SU-DHL-6 (cell line): ENCODE data around the gene ZSCAN21.

Experiments used
- H2AFZ ChIP-seq: fragments of 200-600 bp; sonication (generic); 2 replicates; pipeline ENCODE4 v1.6.1; 2014; ENCODE audit warnings: low read depth, mild to moderate bottlenecking, moderate library complexity, mixed read lengths, antibody characterized with exemption, low read length; ENCODE audit not compliant: severe bottlenecking
- H3F3A ChIP-seq: fragments of 200-600 bp; shearing (Covaris generic); 2 replicates; pipeline ENCODE4 v1.6.0; 2016; ENCODE audit warnings: antibody characterized with exemption, mild to moderate bottlenecking; ENCODE audit not compliant: insufficient read depth
- H3K27ac ChIP-seq: fragments of 200-600 bp; sonication (generic); 2 replicates; pipeline ENCODE4 v1.5.1; 2016; ENCODE audit warnings: low read depth, mild to moderate bottlenecking, low read length, moderate library complexity, mixed read lengths
- H3K27me3 ChIP-seq: fragments of 200-600 bp; sonication (generic), shearing (Covaris generic); 2 replicates; pipeline ENCODE4 v1.6.0; 2014; ENCODE audit warnings: mild to moderate bottlenecking, low read length
- H3K36me3 ChIP-seq: fragments of 200-600 bp; sonication (generic); 2 replicates; pipeline ENCODE4 v1.6.1; 2014; ENCODE audit warnings: mild to moderate bottlenecking, low read length, mixed read lengths
- H3K4me2 ChIP-seq: fragments of 300-600, 200-600 bp; shearing (Covaris generic), sonication (generic); 2 replicates; pipeline ENCODE4 v1.6.0; 2014; ENCODE audit warnings: low read length, low read depth, mild to moderate bottlenecking; ENCODE audit not compliant: poor library complexity, severe bottlenecking
- H3K4me3 ChIP-seq: fragments of 200-600 bp; sonication (generic); 2 replicates; pipeline ENCODE4 v1.5.1; 2014; ENCODE audit warnings: antibody characterized with exemption, low read length, mild to moderate bottlenecking, mixed read lengths; ENCODE audit not compliant: insufficient read depth, poor library complexity, severe bottlenecking
- H3K79me2 ChIP-seq: fragments of 200-600 bp; sonication (generic); 2 replicates; pipeline ENCODE4 v1.6.1; 2014; ENCODE audit warnings: mild to moderate bottlenecking, low read length, moderate library complexity; ENCODE audit not compliant: insufficient read depth
- H3K9ac ChIP-seq: fragments of 200-600 bp; sonication (generic); 2 replicates; pipeline ENCODE4 v1.7.0; 2014; ENCODE audit warnings: mild to moderate bottlenecking, low read length
- H3K9me2 ChIP-seq: fragments of 200-600 bp; sonication (generic); replicated peaks from 2 replicates; pipeline ENCODE4 v1.6.1; 2014; ENCODE audit warnings: low read length; ENCODE audit not compliant: insufficient read depth
- H3K9me3 ChIP-seq: fragments of 200-600 bp; sonication (generic); 2 replicates; pipeline ENCODE4 v1.6.1; 2014; ENCODE audit warnings: low read length, mixed read lengths; ENCODE audit not compliant: insufficient read depth
- H4K20me1 ChIP-seq: fragments of 200-600 bp; sonication (generic); 2 replicates; pipeline ENCODE4 v1.6.1; 2014; ENCODE audit warnings: low read depth, mild to moderate bottlenecking, antibody characterized with exemption, low read length, moderate library complexity, mixed read lengths
- CTCF ChIP-seq: fragments of 200-600 bp; sonication (generic); IDR thresholded peaks from one replicate; pipeline ENCODE4 v1.5.1; 2017; ENCODE audit warnings: antibody characterized with exemption, mild to moderate bottlenecking, low read length, moderate library complexity; ENCODE audit not compliant: insufficient read depth, poor library complexity, severe bottlenecking
- EZH2phosphoT487 ChIP-seq: fragments of 200-600 bp; sonication (generic), shearing (Covaris generic); conservative IDR thresholded peaks from 2 replicates; pipeline ENCODE4 v1.6.1; 2018; ENCODE audit warnings: mild to moderate bottlenecking, antibody characterized with exemption, low read length, moderate library complexity, mixed read lengths

Gene ZSCAN21

GRCh38 chr7:100035876-100036275 lies 13.7 kb upstream of the ZSCAN21 start:
- H3K9me3 ChIP-seq = no peaks in the 10 kb centered on the region
- no peaks in the 10 kb centered on the region for H3K79me2 ChIP-seq
- H3K27ac ChIP-seq = no peak overlapping the region
- H3K4me2 ChIP-seq = no peak overlapping the region
- TF ChIP-seq CTCF = no peak
- no peaks in the 10 kb centered on the region for H3K9me2 ChIP-seq
- no peak overlapping the region for H2AFZ ChIP-seq
- H3K36me3 ChIP-seq = no peaks in the 10 kb centered on the region; the same call in 1 of the 2 replicates
- no peak overlapping the region for H3K4me3 ChIP-seq
- no peaks in the 10 kb centered on the region for H4K20me1 ChIP-seq
- peaks cover 3% of the 10 kb centered on the region; the same call in 1 of the 2 replicates for H3F3A ChIP-seq
- no peaks in the 10 kb centered on the region for H3K27me3 ChIP-seq
- H3K9ac ChIP-seq = no peak overlapping the region

- no peaks in the 10 kb centered on the region for H3K27me3 ChIP-seq
- no peak overlapping the region for H3K4me2 ChIP-seq
- no peaks in the 10 kb centered on the region for H3K9me3 ChIP-seq
- H2AFZ ChIP-seq = no peak overlapping the region
- no peaks in the 10 kb centered on the region; the same call in 1 of the 2 replicates for H3K36me3 ChIP-seq
- no peak overlapping the region for H3K27ac ChIP-seq
- H3K9me2 ChIP-seq = no peaks in the 10 kb centered on the region
- H3K9ac ChIP-seq = no peak overlapping the region
- no peak overlapping the region for H3K4me3 ChIP-seq
- TF ChIP-seq CTCF (no peak), EZH2phosphoT487 (no peak)
- no peaks in the 10 kb centered on the region for H4K20me1 ChIP-seq
- peaks cover 12% of the 10 kb centered on the region; the same call in 1 of the 2 replicates for H3F3A ChIP-seq
- no peaks in the 10 kb centered on the region for H3K79me2 ChIP-seq
Measured at GRCh38 chr7:100038326-100038725, 11.2 kb upstream of the ZSCAN21 start.

- H3K9me2 ChIP-seq = no peaks in the 10 kb centered on the region
- no peaks in the 10 kb centered on the region for H4K20me1 ChIP-seq
- H3F3A ChIP-seq = peaks cover 12% of the 10 kb centered on the region; the same call in 1 of the 2 replicates
- no peak overlapping the region for H3K9ac ChIP-seq
- no peaks in the 10 kb centered on the region for H3K27me3 ChIP-seq
- H3K27ac ChIP-seq = no peak overlapping the region
- no peaks in the 10 kb centered on the region for H3K9me3 ChIP-seq
- no peak for TF ChIP-seq CTCF
- TF ChIP-seq EZH2phosphoT487 = no peak
- no peak overlapping the region for H3K4me2 ChIP-seq
- H2AFZ ChIP-seq = no peak overlapping the region
- H3K79me2 ChIP-seq = no peaks in the 10 kb centered on the region
- H3K4me3 ChIP-seq = no peak overlapping the region
- H3K36me3 ChIP-seq = no peaks in the 10 kb centered on the region
Measured at GRCh38 chr7:100040575-100040974, 9.0 kb upstream of the ZSCAN21 start.
